PC-3 (cell line): Measurements from ENCODE around the gene PDLIM5. TPM values are rescaled to one million over a fixed set of nuclear protein-coding genes. Genes with fewer than 3 reads are reported as not detected.
"Not testable (repeated sequence)": the region's sequence is repeated elsewhere in the genome, so short reads cannot be mapped to it uniquely, and the experiment has no call there.

Source experiments
- ATAC-seq: fragments of 200-7000 bp; cut with Tn5 transposase; 2 replicates; pipeline ENCODE4 v1.9.1; 2020; ENCODE audit warnings: mild to moderate bottlenecking, moderate library complexity
- BruUV-seq: library from RNA; stranded (reverse); fragments of 400-500 nt; replicated peaks from 2 replicates; lab custom pipeline; 2021; lab: Mats Ljungman, UMichigan
- CTCF ChIA-PET: fragments of 300-600 bp; sonication (Branson Sonifier 250); formaldehyde crosslinking; loops from one replicate; lab custom pipeline; 2022; ENCODE audit warnings: antibody characterized with exemption; lab: Charles Lee
- POLR2A ChIA-PET: fragments of 300-600 bp; sonication (Branson Sonifier 250); formaldehyde crosslinking; loops from one replicate; lab custom pipeline; 2022; ENCODE audit warnings: antibody characterized with exemption; ENCODE audit not compliant: unreplicated experiment; lab: Charles Lee
- DNase-seq: peaks from one replicate; pipeline ENCODE4 v3.0.0-alpha.2; 2015
- H2AFZ ChIP-seq: fragments of 300-600 bp; sonication (generic); 2 replicates; pipeline ENCODE4 v1.6.0; 2016; ENCODE audit warnings: antibody characterized with exemption, low read length
- H3F3A ChIP-seq: fragments of 300-600 bp; sonication (generic); one replicate; pipeline ENCODE4 v1.6.0; 2017; ENCODE audit warnings: antibody characterized with exemption, low read length, control low read depth, mild to moderate bottlenecking; ENCODE audit not compliant: unreplicated experiment
- H3K27ac ChIP-seq: fragments of 300-600 bp; sonication (generic); 2 replicates; pipeline ENCODE4 v1.5.1; 2016; ENCODE audit warnings: mild to moderate bottlenecking, low read length
- H3K27me3 ChIP-seq: fragments of 300-600 bp; sonication (generic); 2 replicates; pipeline ENCODE4 v1.6.1; 2016; ENCODE audit warnings: low read length, mixed read lengths
- H3K36me3 ChIP-seq: fragments of 300-600 bp; sonication (generic); 2 replicates; pipeline ENCODE4 v1.6.1; 2016; ENCODE audit warnings: low read depth, mixed run types, low read length, mixed read lengths
- H3K4me1 ChIP-seq: fragments of 300-600 bp; sonication (generic); 2 replicates; pipeline ENCODE4 v1.5.1; 2016; ENCODE audit warnings: low read length; ENCODE audit not compliant: insufficient read depth
- H3K4me2 ChIP-seq: fragments of 300-600 bp; sonication (generic); 2 replicates; pipeline ENCODE4 v1.6.0; 2016; ENCODE audit warnings: low read length
- H3K4me3 ChIP-seq: fragments of 300-600 bp; sonication (generic); 2 replicates; pipeline ENCODE4 v1.5.1; 2016; ENCODE audit warnings: mild to moderate bottlenecking, low read length, mixed read lengths
- H3K79me2 ChIP-seq: fragments of 300-600 bp; sonication (generic); 2 replicates; pipeline ENCODE4 v1.6.1; 2017; ENCODE audit warnings: low read length, mixed read lengths
- H3K9ac ChIP-seq: fragments of 300-600 bp; sonication (generic); 2 replicates; pipeline ENCODE4 v1.6.0; 2016; ENCODE audit warnings: mild to moderate bottlenecking, low read length
- H3K9me2 ChIP-seq: fragments of 300-600 bp; sonication (generic); replicated peaks from 2 replicates; pipeline ENCODE4 v1.6.1; 2016; ENCODE audit warnings: mixed run types, low read length, mixed read lengths
- H3K9me3 ChIP-seq: fragments of 300-600 bp; sonication (generic); 2 replicates; pipeline ENCODE4 v1.6.1; 2016; ENCODE audit warnings: low read length, mixed read lengths
- H4K20me1 ChIP-seq: fragments of 300-600 bp; sonication (generic); 2 replicates; pipeline ENCODE4 v1.6.1; 2016; ENCODE audit warnings: low read length, mixed read lengths
- CTCF ChIP-seq: fragments of 300-600 bp; sonication (generic); conservative IDR thresholded peaks from 2 replicates; pipeline ENCODE4 v1.5.1; 2017; ENCODE audit warnings: antibody characterized with exemption, low read depth, mild to moderate bottlenecking, low read length
- EZH2 ChIP-seq: fragments of 300-600 bp; sonication (generic); IDR thresholded peaks from one replicate; pipeline ENCODE4 v1.6.1; 2017; ENCODE audit warnings: antibody characterized with exemption, mild to moderate bottlenecking, low read length; ENCODE audit not compliant: unreplicated experiment
- EZH2phosphoT487 ChIP-seq: fragments of 300-600 bp; sonication (generic); IDR thresholded peaks from 2 replicates; pipeline ENCODE4 v1.6.1; 2018; ENCODE audit warnings: mild to moderate bottlenecking, antibody characterized with exemption, low read length, borderline replicate concordance
- intact Hi-C: fragments of 100-400 bp; cut with micrococcal nuclease; formaldehyde crosslinking; loops from 2 replicates; pipeline ENCODE4 v1.9.0; 2023
- total RNA-seq: library from RNA; depleted of rRNA; stranded (reverse); fragments of >200 nt; gene quantifications from 2 replicates; pipeline ENCODE4 v1.2.3, GENCODE V29; 2014

Gene PDLIM5
- total RNA-seq, 1 experiment from 2014 or later, result 57.8 TPM

GRCh38 chr4:94470132-94470531 lies 18.4 kb downstream of the PDLIM5 start:
- BruUV-seq, result no TSS peak
- H3K9ac ChIP-seq, result no peak overlapping the region
- peaks cover 12% of the 10 kb centered on the region; the same call in 1 of the 2 replicates for H3K36me3 ChIP-seq
- intact Hi-C loops, result no loop called here
- peaks cover 25% of the 10 kb centered on the region for H3K4me1 ChIP-seq
- peaks cover 3% of the 10 kb centered on the region; the same call in 1 of the 2 replicates for H3K9me3 ChIP-seq
- H3K4me3 ChIP-seq, result no peak overlapping the region
- ChIA-PET POLR2A (no interaction called here), CTCF (no interaction called here)
- H4K20me1 ChIP-seq, result no peaks in the 10 kb centered on the region
- H3K27ac ChIP-seq, result no peak overlapping the region
- H3K27me3 ChIP-seq, result no peaks in the 10 kb centered on the region
- no peak overlapping the region for H3K4me2 ChIP-seq
- no peak for DNase-seq
- TF ChIP-seq CTCF (no peak), EZH2phosphoT487 (no peak), EZH2 (no peak)
- no peak overlapping the region for H2AFZ ChIP-seq
- H3K79me2 ChIP-seq, result peaks cover 82% of the 10 kb centered on the region
- no peaks in the 10 kb centered on the region for H3K9me2 ChIP-seq
- H3F3A ChIP-seq, result no peaks in the 10 kb centered on the region
- ATAC-seq, result no peak

GRCh38 chr4:94470782-94471181 lies 19.0 kb downstream of the PDLIM5 start:
- Histone ChIP-seq H3K36me3 (peaks cover 12% of the 10 kb centered on the region; the same call in 1 of the 2 replicates), H3K4me1 (peaks cover 31% of the 10 kb centered on the region), H3K79me2 (peaks cover 82% of the 10 kb centered on the region)
- H4K20me1 ChIP-seq, POLR2A ChIA-PET, H3K4me2 ChIP-seq, H3K9me2 ChIP-seq, H3K9ac ChIP-seq, H3F3A ChIP-seq, H3K9me3 ChIP-seq, intact Hi-C loops, DNase-seq, CTCF ChIA-PET, H3K27me3 ChIP-seq, H2AFZ ChIP-seq, H3K27ac ChIP-seq, BruUV-seq, ATAC-seq, H3K4me3 ChIP-seq: not testable (repeated sequence)

GRCh38 chr4:94472056-94472826 lies 20.5 kb downstream of the PDLIM5 start:
- Histone ChIP-seq H3K36me3 (peaks cover 12% of the 10 kb centered on the region; the same call in 1 of the 2 replicates), H3K9ac (no peak overlapping the region), H4K20me1 (no peaks in the 10 kb centered on the region), H3K27ac (peak overlapping the region; percentile 50), H3K4me3 (no peak overlapping the region), H3K4me1 (peaks cover 31% of the 10 kb centered on the region), H3K79me2 (peaks cover 82% of the 10 kb centered on the region), H3K4me2 (peak overlapping the region; percentile 17; the same call in 1 of the 2 replicates), H2AFZ (no peak overlapping the region), H3F3A (no peaks in the 10 kb centered on the region), H3K9me2 (no peaks in the 10 kb centered on the region), H3K9me3 (peaks cover 3% of the 10 kb centered on the region; the same call in 1 of the 2 replicates), H3K27me3 (no peaks in the 10 kb centered on the region)
- DNase-seq, result peak; percentile 84
- ChIA-PET POLR2A (no interaction called here), CTCF (no interaction called here)
- no TSS peak for BruUV-seq
- TF ChIP-seq EZH2 (no peak), EZH2phosphoT487 (no peak), CTCF (no peak)
- peak; percentile 93 for ATAC-seq
- intact Hi-C loops, result loop anchor here (2.0 kb wide), 2 partner anchors 17 to 19 kb away; no protein-coding TSS in a partner anchor
